Measurements from ENCODE around the gene EDC3.

GRCh38 chr15:74722591-74722990 is 26.8 kb upstream of the EDC3 start:
- no peak for TF ChIP-seq JUN (IDR thresholded peaks at IDR 0.05)
- no peak for TF ChIP-seq CTCF (IDR thresholded peaks at IDR 0.05)
- no peak for TF ChIP-seq MYC (IDR thresholded peaks at IDR 0.05; ENCODE audit: borderline replicate concordance, low read length)
- no peak for TF ChIP-seq MAZ (IDR thresholded peaks at IDR 0.05; ENCODE audit: borderline replicate concordance, low read depth, low read length)
- no peak for TF ChIP-seq MAX (IDR thresholded peaks at IDR 0.05)
- TF ChIP-seq ESRRA (IDR thresholded peaks at IDR 0.05; ENCODE audit: borderline replicate concordance, low read length): no peak
- no peak for TF ChIP-seq PBX3 (IDR thresholded peaks at IDR 0.05)
- no peak for TF ChIP-seq POLR2A (IDR thresholded peaks at IDR 0.05; ENCODE audit: low read length)
- TF ChIP-seq EP300 (IDR thresholded peaks at IDR 0.05): no peak
- no peak for TF ChIP-seq ELK1 (IDR thresholded peaks at IDR 0.05; ENCODE audit: low read depth, low read length)
- no peak for TF ChIP-seq HOXA7 (CRISPR knock-in tag; IDR thresholded peaks at IDR 0.05)

Measured in A549 (cell line).